HepG2 (cell line): ENCODE measurements around the gene MYLK3. TPM values are rescaled to one million over a fixed set of nuclear protein-coding genes. Genes with fewer than 3 reads are reported as not detected.

Experiments used
- ATAC-seq: fragments of 200-7000 bp; cut with Tn5 transposase; 3 replicates; pipeline ENCODE4 v1.9.1; 2020; ENCODE audit warnings: mild to moderate bottlenecking, moderate library complexity
- BruUV-seq: library from RNA; stranded (reverse); fragments of 400-500 nt; replicated peaks from 2 replicates; lab custom pipeline; 2021; lab: Mats Ljungman, UMichigan
- CTCF ChIA-PET: fragments of 300-600 bp; formaldehyde crosslinking; extraction: SDS; loops from one replicate; lab custom pipeline; 2021; ENCODE audit warnings: low total read pairs, inconsistent platforms, low intra/inter-chr PET ratio; lab: Yijun Ruan, JAX
- POLR2A ChIA-PET: fragments of 350-600 bp; sonication (Branson Sonifier 250); formaldehyde crosslinking; loops from one replicate; lab custom pipeline; 2020; ENCODE audit warnings: antibody characterized with exemption, inconsistent platforms; lab: Yijun Ruan, JAX
- DNase-seq: peaks from one replicate; pipeline ENCODE4 v3.0.0-alpha.2; 2015; ENCODE audit warnings: low spot score
- FAIRE-seq: peaks from 3 replicates; lab custom pipeline; 2011; peaks lifted over from hg19 to GRCh38; lab: Jason Lieb, UNC
- H2AFZ ChIP-seq: one replicate; pipeline ENCODE4 v1.6.1; 2011; ENCODE audit warnings: low read length, inconsistent platforms
- H3K27ac ChIP-seq: fragments of 300-600 bp; 3 replicates; pipeline ENCODE4 v1.8.0; 2011; ENCODE audit warnings: mixed run types, mild to moderate bottlenecking, mixed read lengths, low read length, inconsistent platforms; ENCODE audit not compliant: insufficient read depth; ENCODE audit errors: extremely low read length
- H3K27me3 ChIP-seq, 2 experiments: fragments of 200-600 bp in 1 of 2; 2 replicates in 1 of 2; 3 replicates in 1 of 2; pipeline versions ENCODE4 v1.6.0 to v1.8.0; 2011; ENCODE audit warnings: low read length in 2 of 2, mild to moderate bottlenecking in 2 of 2, moderate library complexity in 2 of 2, inconsistent platforms in 1 of 2; ENCODE audit not compliant: insufficient read depth in 2 of 2, control insufficient read depth in 1 of 2
- H3K36me3 ChIP-seq, 2 experiments: fragments of 200-600 bp in 1 of 2; replicated peaks in 1 of 2; 2 replicates in 1 of 2; 3 replicates in 1 of 2; pipeline versions ENCODE4 v1.5.1 to v1.8.0; 2011; ENCODE audit warnings: low read length in 2 of 2, inconsistent platforms in 1 of 2; ENCODE audit not compliant: insufficient read depth in 2 of 2, control insufficient read depth in 1 of 2
- H3K4me1 ChIP-seq: 2 replicates; pipeline ENCODE4 v1.5.1; 2012; ENCODE audit warnings: low read length, inconsistent platforms; ENCODE audit not compliant: insufficient read depth
- H3K4me2 ChIP-seq: 2 replicates; pipeline ENCODE4 v1.6.0; 2011; ENCODE audit warnings: low read depth, low read length, inconsistent platforms
- H3K4me3 ChIP-seq, 3 experiments: fragments of 200-600 bp in 1 of 3; sonication (generic), shearing (Covaris generic) in 1 of 3; replicated peaks in 1 of 3; 2 replicates each; pipeline ENCODE4 v1.5.1; 2011 to 2016; ENCODE audit warnings: low read length in 3 of 3, inconsistent platforms in 2 of 3, low read depth in 2 of 3, mild to moderate bottlenecking in 2 of 3, control low read depth in 1 of 3, mixed read lengths in 1 of 3; ENCODE audit not compliant: insufficient read depth in 1 of 3
- H3K79me2 ChIP-seq: one replicate; pipeline ENCODE4 v1.6.1; 2011; ENCODE audit warnings: low read length, inconsistent platforms; ENCODE audit not compliant: insufficient read depth
- H3K9ac ChIP-seq: 2 replicates; pipeline ENCODE4 v1.6.0; 2011; ENCODE audit warnings: mild to moderate bottlenecking, low read depth, low read length, inconsistent platforms; ENCODE audit not compliant: insufficient read depth
- H3K9me3 ChIP-seq: 2 replicates; pipeline ENCODE4 v1.5.1; 2012; ENCODE audit warnings: mild to moderate bottlenecking, low read length
- H4K20me1 ChIP-seq: 2 replicates; pipeline ENCODE4 v1.6.0; 2011; ENCODE audit warnings: inconsistent platforms, mild to moderate bottlenecking, low read length, moderate library complexity; ENCODE audit not compliant: insufficient read depth
- AGO1 ChIP-seq: fragments of 200-400 bp; formaldehyde crosslinking; IDR thresholded peaks from 2 replicates; pipeline ENCODE4 v1.6.1; 2017; ENCODE audit warnings: mild to moderate bottlenecking, low read depth, low read length, moderate library complexity; ENCODE audit not compliant: poor library complexity, severe bottlenecking
- CHD2 ChIP-seq: IDR thresholded peaks from 2 replicates; pipeline ENCODE4 v1.6.1; 2011; ENCODE audit warnings: low read depth, low read length, improper control_type of control experiment
- ELK4 ChIP-seq: sonication (generic); formaldehyde crosslinking; IDR thresholded peaks from 2 replicates; pipeline ENCODE4 v1.9.0; 2021; ENCODE audit warnings: missing genetic modification reagents, borderline replicate concordance
- FOXM1 ChIP-seq: sonication (generic); formaldehyde crosslinking; IDR thresholded peaks from 2 replicates; pipeline ENCODE4 v1.5.0; 2020; ENCODE audit warnings: missing genetic modification reagents
- JARID2 ChIP-seq: sonication (generic); formaldehyde crosslinking; IDR thresholded peaks from 2 replicates; pipeline ENCODE4 v1.8.1; 2023; ENCODE audit warnings: missing genetic modification reagents, inconsistent platforms; ENCODE audit not compliant: insufficient replicate concordance
- KLF9 ChIP-seq: IDR thresholded peaks from 2 replicates; pipeline ENCODE4 v1.6.1; 2016; ENCODE audit warnings: low read depth
- PHF20 ChIP-seq: sonication (generic); formaldehyde crosslinking; IDR thresholded peaks from 2 replicates; pipeline ENCODE4 v1.5.0; 2020; ENCODE audit warnings: mild to moderate bottlenecking, missing genetic modification reagents
- REXO4 ChIP-seq: sonication (generic); formaldehyde crosslinking; IDR thresholded peaks from 2 replicates; pipeline ENCODE4 v1.8.0; 2022; ENCODE audit warnings: missing genetic modification reagents, mild to moderate bottlenecking, borderline replicate concordance
- TEAD3 ChIP-seq: optimal IDR thresholded peaks from 2 replicates; pipeline ENCODE3; 2016; ENCODE audit warnings: borderline replicate concordance
- ZNF18 ChIP-seq: sonication (generic); formaldehyde crosslinking; IDR thresholded peaks from 2 replicates; pipeline ENCODE4 v1.8.0; 2022; ENCODE audit warnings: mild to moderate bottlenecking, missing genetic modification reagents; ENCODE audit not compliant: insufficient replicate concordance
- ZNF704 ChIP-seq: sonication (generic); formaldehyde crosslinking; IDR thresholded peaks from 2 replicates; pipeline ENCODE4 v1.8.1; 2023; ENCODE audit warnings: mild to moderate bottlenecking, inconsistent platforms, moderate library complexity, missing genetic modification reagents, borderline replicate concordance
- ZNF772 ChIP-seq: sonication (generic); formaldehyde crosslinking; IDR thresholded peaks from 2 replicates; pipeline ENCODE4 v1.5.0; 2020; ENCODE audit warnings: mild to moderate bottlenecking, missing genetic modification reagents
- ZNF841 ChIP-seq: sonication (generic); formaldehyde crosslinking; IDR thresholded peaks from 2 replicates; pipeline ENCODE4 v1.8.1; 2023; ENCODE audit warnings: missing genetic modification reagents, borderline replicate concordance
- ZXDC ChIP-seq: sonication (generic); formaldehyde crosslinking; IDR thresholded peaks from 2 replicates; pipeline ENCODE4 v1.5.0; 2020; ENCODE audit warnings: mild to moderate bottlenecking, missing genetic modification reagents
- WGBS: methylation state at CpG from one replicate; pipeline ENCODE4 v1.1.6; 2017; ENCODE audit warnings: low lambda C conversion rate; 5-methylcytosine and 5-hydroxymethylcytosine counted together
- in situ Hi-C: cut with HindIII; loops from 2 replicates; pipeline ENCODE4 v1.10.0; 2017; ENCODE audit warnings: low pct_unique_long_range_greater_than_20kb; ENCODE audit not compliant: extremely low pct_ligation_motif_present
- intact Hi-C: fragments of 100-400 bp; cut with micrococcal nuclease; formaldehyde crosslinking; loops from one replicate; pipeline ENCODE4 v1.10.0; 2022; ENCODE audit not compliant: unreplicated experiment
- polyA plus RNA-seq, 8 experiments: library from polyadenylated mRNA; depleted of rRNA in 3 of 8; stranded (reverse) in 7 of 8; unstranded in 1 of 8; fragments of >200 nt; fragmentation: Illumina TruSeq in 4 of 8; extraction: Trizol in 4 of 8; gene quantifications; 2 replicates each; pipeline versions ENCODE4 v1.2.1 to v1.2.3, GENCODE V29; 2011 to 2016; ENCODE audit warnings: low read depth in 4 of 8, missing spikeins in 1 of 8, mixed read lengths in 1 of 8; ENCODE audit not compliant: insufficient read depth in 1 of 8
- total RNA-seq, 5 experiments: library from RNA; depleted of rRNA; stranded (reverse); fragments of >200 nt; fragmentation: Illumina TruSeq; extraction: Trizol; gene quantifications; 2 replicates each; pipeline ENCODE4 v1.2.3, GENCODE V29; 2016; ENCODE audit warnings: low read depth in 1 of 5

Gene MYLK3
- total and polyA plus RNA-seq, 2 of the 13 experiments (the other 11 are each of a cell fraction or from before 2014, with no cell fraction given) = 0.04 to 0.18 TPM

GRCh38 chr16:46785076-46785845 lies 37.1 kb upstream of the MYLK3 start:
- peak; percentile 23 for ATAC-seq
- no peaks in the 10 kb centered on the region for H3K36me3 ChIP-seq
- H3K4me3 ChIP-seq = no peak overlapping the region
- POLR2A ChIA-PET = no interaction called here
- H3K9ac ChIP-seq = no peak overlapping the region
- TF ChIP-seq JARID2 (CRISPR knock-in tag) (no peak), ZNF772 (CRISPR knock-in tag) (no peak), ZNF841 (CRISPR knock-in tag) (no peak), REXO4 (no peak), AGO1 (no peak), ZXDC (CRISPR knock-in tag) (no peak), KLF9 (CRISPR knock-in tag) (no peak), ZNF18 (CRISPR knock-in tag) (no peak), ELK4 (CRISPR knock-in tag) (no peak), TEAD3 (CRISPR knock-in tag) (no peak), PHF20 (CRISPR knock-in tag) (no peak), ZNF704 (CRISPR knock-in tag) (no peak), FOXM1 (no peak), CHD2 (no peak)
- TF ChIP-seq, all 625 proteins: peak for 0
- 0 out of 2 replicates have a peak overlapping the region, but pooled peaks have one; percentile 25 for H3K4me2 ChIP-seq
- no peak for FAIRE-seq
- WGBS = 16% methylated on average over 3 of the region's 3 CpGs
- intact Hi-C loops = loop anchor here (5.0 kb wide), 1 partner anchor 38 kb away; the partner anchor contains the start of gene MYLK3
- no peaks in the 10 kb centered on the region for H3K27me3 ChIP-seq
- in situ Hi-C loops = no loop called here
- no peak overlapping the region for H3K27ac ChIP-seq
- H4K20me1 ChIP-seq = no peaks in the 10 kb centered on the region
- H3K9me3 ChIP-seq = no peaks in the 10 kb centered on the region
- peaks cover 32% of the 10 kb centered on the region for H3K4me1 ChIP-seq
- H3K79me2 ChIP-seq = no peaks in the 10 kb centered on the region
- no peak overlapping the region for H2AFZ ChIP-seq
- no TSS peak for BruUV-seq
- CTCF ChIA-PET = no interaction called here
- DNase-seq = no peak
